Posterior vena cava (tissue), 2 donors: ENCODE results near the gene NCKAP5. TPM values are rescaled to one million over a fixed set of nuclear protein-coding genes. Genes with fewer than 3 reads are reported as not detected.
A peak's percentile ranks its signal among the peaks of the same experiment; 100 is the strongest.

ENCODE experiments used
- DNase-seq: peaks from one replicate; pipeline ENCODE4 v3.0.0-alpha.2; 2020; ENCODE audit warnings: low spot score
- intact Hi-C, 2 donors: fragments of 100-400 bp; cut with DNase I; formaldehyde crosslinking; loops; one replicate each; pipeline versions ENCODE4 v1.14.1 to v1.14.2; 2022 to 2023
- total RNA-seq, 2 donors: library from RNA; stranded (reverse); fragmentation: NEBNext Ultra II Directional; extraction: Animal tissue kit (Norgen Biotek cat#: 25700); gene quantifications; one replicate each; pipeline ENCODE4 v1.2.1, GENCODE V29; 2021
- donor health status: DM: yes; HTN: yes; CAD: no.
- donor health status: DM: yes; HTN: yes; CAD: no.

NCKAP5 gene
- total RNA-seq, 2 donors from 2014 or later, result 2.0 to 2.1 TPM

- intact Hi-C loops, result no loop called here
- DNase-seq, result no peak
Measured at GRCh38 chr2:132669908-132670495, 898.3 kb downstream of the NCKAP5 start, which contains the start of gene LYPD1. TSS of gene LYPD1 (minus strand) at chr2:132670205. CDS start at chr2:132669932, 273 bp downstream.

DNA sequence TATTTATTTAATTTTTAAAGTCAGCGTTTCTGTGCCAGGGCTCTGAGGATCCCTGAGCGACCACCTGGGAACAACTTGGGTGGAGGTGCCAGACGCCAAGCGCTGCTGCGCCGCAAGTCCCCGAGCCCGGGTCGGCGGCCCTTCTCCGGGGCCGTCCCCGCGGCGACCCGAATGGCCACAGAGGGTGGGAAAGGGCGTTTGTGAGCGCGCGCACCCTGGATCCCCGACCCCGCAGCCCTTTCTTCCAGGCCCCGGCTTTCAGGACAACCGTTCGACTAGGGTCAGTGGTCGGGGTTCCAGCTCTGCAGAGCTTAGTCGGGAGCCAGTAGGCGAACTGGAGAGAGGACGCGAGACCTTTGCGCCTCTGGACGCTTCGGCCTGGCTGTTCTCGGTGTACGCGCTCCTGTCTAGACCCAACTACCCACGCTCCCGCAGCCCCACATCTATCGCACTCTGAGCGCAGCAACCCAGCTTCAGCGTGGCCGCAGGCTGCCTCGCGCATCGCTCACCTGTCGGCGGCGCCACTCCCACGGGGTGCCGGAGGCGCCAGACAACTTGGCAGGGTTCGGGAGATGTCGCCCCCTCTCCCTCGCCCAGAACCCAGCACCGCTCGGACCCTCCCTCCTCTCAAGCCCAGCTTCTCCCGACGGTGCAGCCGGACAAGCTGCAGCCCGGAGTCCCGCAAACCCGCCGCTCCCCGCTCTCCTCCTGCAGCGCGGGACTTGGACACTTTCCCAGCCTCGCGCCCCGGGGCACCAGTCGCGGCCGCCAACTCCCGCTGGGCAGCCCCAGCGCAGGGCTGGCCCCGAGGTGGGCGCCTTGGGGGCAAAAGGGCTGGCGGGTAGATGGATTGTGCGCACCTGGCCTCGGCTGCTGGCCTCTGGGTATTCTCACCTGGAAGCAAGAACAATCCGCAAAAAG is 899.0 kb downstream of the NCKAP5 start:
- intact Hi-C loops, result no loop called here
- peak; percentile 81 for DNase-seq

- DNase-seq, result no peak
- intact Hi-C loops, result no loop called here
Measured at GRCh38 chr2:132668189-132668823, 900.0 kb downstream of the NCKAP5 start.

DNA sequence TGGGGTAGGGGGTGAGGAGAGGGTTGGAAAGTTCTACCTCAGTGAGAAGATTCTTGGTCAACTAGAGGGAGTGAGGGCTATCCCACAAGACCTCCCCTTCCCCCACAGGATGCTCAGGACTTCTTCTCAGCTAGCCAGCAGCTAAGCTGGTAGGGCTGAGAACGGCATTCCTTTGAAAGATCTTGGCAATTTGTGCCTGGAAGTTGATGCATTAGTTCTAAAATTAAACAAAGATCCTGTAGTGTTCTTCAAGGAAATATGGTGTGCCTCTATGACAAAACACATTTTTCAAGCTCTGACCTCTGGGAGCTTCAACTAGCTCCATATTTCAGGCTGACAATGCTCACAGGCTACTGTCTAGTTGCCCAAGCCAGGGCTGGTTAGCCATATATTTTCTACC is 900.6 kb downstream of the NCKAP5 start:
- DNase-seq, result no peak
- intact Hi-C loops, result no loop called here

DNA sequence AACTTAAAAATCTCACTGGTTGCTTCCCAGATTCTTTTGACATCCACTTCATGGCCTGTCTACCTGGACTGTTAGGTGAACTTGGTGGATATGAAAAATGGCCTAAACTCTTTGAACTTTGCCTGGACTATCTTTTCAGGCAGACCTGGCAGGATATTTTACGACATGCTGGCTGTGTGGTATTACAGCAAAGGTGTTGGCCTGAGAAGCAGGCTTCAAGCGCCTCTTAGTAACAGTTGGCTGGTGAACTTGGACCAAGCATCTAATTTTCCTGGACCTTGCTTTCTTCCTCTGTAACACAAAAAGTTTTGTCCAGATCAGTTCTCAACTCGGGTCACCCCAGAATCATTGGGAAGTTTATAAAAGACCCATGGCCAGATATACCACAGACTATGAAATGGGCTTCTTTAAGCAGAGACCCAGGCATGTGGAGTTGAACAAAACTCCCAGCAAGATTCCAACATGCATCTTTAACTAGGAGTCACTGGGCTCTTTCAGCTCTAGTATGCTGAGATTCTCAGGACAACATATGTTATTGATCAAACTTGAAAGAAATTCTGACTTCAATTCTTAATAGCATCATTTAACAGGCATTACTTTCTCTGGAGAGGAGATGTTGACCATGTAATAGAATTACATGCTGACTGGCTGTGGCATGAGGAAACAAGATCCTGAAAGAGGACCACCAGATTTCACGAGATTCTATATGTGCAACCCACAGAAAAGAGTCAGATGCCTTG is 902.7 kb downstream of the NCKAP5 start:
- no peak for DNase-seq
- intact Hi-C loops, result no loop called here

- intact Hi-C loops, result no loop called here
- no peak for DNase-seq
Measured at GRCh38 chr2:132664096-132664495, 904.2 kb downstream of the NCKAP5 start.

GRCh38 chr2:132662732-132663131 is 905.5 kb downstream of the NCKAP5 start:
- intact Hi-C loops, result no loop called here
- no peak for DNase-seq

DNA sequence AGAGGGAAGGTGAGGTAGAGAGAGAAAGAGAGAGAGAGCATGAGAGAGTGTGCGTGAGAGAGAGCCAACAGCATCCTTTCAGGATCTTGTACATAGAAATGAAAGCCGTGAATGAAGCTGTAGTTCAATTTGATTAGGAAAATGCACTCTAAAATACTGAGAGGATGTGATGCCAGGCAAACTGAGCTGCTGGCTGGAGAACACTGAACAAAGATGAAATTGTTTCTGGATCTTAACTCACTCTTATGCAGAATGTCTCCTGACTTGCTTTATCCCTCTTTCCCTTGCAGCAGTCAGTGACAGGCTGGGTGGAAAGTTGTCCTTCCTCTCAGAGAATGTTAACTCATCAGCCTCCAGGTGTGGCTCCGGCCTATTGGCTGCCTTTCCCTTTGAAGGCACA is 908.9 kb downstream of the NCKAP5 start:
- no peak for DNase-seq
- intact Hi-C loops, result no loop called here

DNA sequence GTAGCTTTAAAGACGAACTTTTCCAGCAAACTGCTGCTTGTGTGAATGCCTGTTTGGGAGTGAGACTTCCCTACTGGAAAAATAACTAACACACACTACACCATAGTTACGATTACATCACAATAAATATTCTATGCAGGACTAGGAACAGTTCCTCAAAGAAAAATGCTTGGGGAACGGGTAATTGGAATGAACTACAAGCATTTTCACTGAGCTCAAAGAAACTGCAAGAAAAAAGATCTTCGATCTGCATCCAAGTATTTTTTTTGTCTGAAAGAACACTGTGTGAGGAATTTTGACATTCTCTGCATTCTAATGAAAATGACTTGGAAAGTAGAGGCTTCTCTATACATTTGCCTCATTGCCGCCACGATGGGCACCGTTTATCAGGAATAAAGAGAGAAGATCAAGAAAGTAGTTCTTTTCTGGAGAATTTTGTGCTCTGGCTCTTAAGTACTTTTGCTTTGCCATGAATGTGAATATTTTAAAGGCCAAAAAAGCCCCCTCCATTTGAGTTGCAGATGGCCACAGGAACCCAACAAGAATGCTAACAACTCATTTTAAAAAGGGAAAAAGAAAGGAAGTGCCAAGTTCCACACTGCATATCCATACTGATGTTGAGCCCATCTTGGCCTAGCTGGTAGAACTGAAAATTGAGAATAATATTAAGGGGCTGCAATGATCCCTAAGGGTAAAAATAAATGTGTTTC is 911.8 kb downstream of the NCKAP5 start:
- DNase-seq, result no peak
- intact Hi-C loops, result no loop called here

DNA sequence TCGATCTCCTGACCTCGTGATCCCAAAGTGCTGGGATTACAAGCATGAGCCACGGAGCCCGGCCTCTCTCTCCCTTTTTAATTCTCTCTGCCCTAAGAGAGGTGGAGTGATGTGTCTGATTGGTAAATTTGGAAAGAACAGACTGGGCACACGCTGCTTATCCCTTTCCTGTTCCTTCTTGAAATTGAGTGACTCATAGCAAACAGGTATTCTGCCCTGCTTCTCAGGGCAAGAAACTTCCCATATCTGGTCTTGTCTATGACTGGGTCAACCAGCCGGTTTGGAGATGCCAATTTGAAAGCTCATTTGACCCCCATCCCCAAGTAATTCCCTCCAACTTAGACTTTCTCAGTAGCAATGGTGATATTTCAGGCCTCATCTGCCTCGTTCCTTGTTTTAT is 913.3 kb downstream of the NCKAP5 start:
- intact Hi-C loops, result no loop called here
- DNase-seq, result no peak

- intact Hi-C loops, result no loop called here
- DNase-seq, result no peak
Measured at GRCh38 chr2:132654335-132654734, 913.9 kb downstream of the NCKAP5 start.

DNA sequence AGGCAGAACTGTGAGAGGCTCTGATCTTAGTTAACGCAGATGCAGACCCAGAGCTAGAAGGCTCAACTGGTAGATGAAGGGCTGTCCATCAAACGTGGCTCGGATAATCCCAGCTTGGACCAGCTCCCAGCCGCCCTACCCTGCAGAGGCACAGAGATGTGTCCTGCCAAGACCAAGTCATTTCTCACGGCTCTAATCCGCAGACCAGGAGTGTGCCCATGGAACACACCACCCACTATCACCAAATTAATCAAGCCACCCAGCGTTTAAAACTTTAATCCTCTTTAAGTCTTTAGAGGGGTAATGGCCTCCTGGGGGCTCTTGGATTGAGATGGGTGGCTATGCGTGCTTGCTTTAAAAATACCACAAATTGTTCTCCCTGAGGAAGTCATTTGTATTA is 915.8 kb downstream of the NCKAP5 start:
- no peak for DNase-seq
- intact Hi-C loops, result no loop called here

GRCh38 chr2:132651115-132652045 is 916.9 kb downstream of the NCKAP5 start:
- DNase-seq, result no peak
- intact Hi-C loops, result no loop called here

GRCh38 chr2:132646540-132647108 is 921.6 kb downstream of the NCKAP5 start:
- no peak for DNase-seq
- intact Hi-C loops, result no loop called here

GRCh38 chr2:132645722-132646539 is 922.3 kb downstream of the NCKAP5 start:
- DNase-seq, result no peak
- intact Hi-C loops, result no loop called here

GRCh38 chr2:132645176-132645575 is 923.1 kb downstream of the NCKAP5 start:
- no peak for DNase-seq
- intact Hi-C loops, result no loop called here

DNA sequence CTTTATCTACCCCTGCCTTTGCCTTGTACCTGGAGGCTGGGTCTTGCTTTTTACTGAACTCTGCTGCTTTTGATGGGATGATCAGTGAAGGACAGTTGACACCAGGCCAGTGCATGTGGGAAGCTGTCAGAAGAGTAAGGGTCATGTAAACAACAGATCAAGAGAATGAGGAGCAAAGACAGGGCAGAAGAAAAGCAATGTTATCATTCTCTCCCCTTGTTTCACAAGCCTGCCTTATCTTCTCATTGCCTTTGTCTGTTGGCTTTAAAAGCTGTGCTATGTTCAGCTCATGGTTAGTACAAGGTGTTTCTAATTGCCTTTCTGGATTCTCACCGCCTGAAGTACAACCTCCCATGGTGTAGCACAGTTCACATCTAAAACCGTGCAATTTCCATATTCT is 925.8 kb downstream of the NCKAP5 start:
- no peak for DNase-seq
- intact Hi-C loops, result no loop called here
